ENCODE data around the gene CNTNAP2. TPM values are rescaled to one million over a fixed set of nuclear protein-coding genes. Genes with fewer than 3 reads are reported as not detected.

CNTNAP2 gene
- total and polyA plus RNA-seq, 7 donors, result 0.60 to 2.4 (median 1.7) TPM

GRCh38 chr7:147170341-147171012, 1053.9 kb downstream of the CNTNAP2 start:
- H3K9me3 ChIP-seq, result no peaks in the 10 kb centered on the region
- no peaks in the 10 kb centered on the region for H3K27me3 ChIP-seq
- 70 to 82% methylated on average over 14 of the region's 14 CpGs for WGBS, 2 donors
- no peak overlapping the region for H3K27ac ChIP-seq
- H3K36me3 ChIP-seq, result no peaks in the 10 kb centered on the region
- intact Hi-C loops (cut with DNase I), result no loop called here
- no peaks in the 10 kb centered on the region for H3K4me1 ChIP-seq
- DNase-seq, result no peak
- TF ChIP-seq POLR2A (IDR thresholded peaks at IDR 0.05) (no peak), CTCF (IDR thresholded peaks at IDR 0.05) (no peak), POLR2AphosphoS5 (IDR thresholded peaks at IDR 0.05) (no peak), EP300 (IDR thresholded peaks at IDR 0.05) (no peak)
- no peak overlapping the region for H3K4me3 ChIP-seq

- Histone ChIP-seq H3K27ac (no peak overlapping the region), H3K36me3 (no peaks in the 10 kb centered on the region), H3K4me1 (no peaks in the 10 kb centered on the region), H3K9me3 (no peaks in the 10 kb centered on the region), H3K4me3 (no peak overlapping the region), H3K27me3 (no peaks in the 10 kb centered on the region)
- 76 to 90% methylated on average over 6 of the region's 6 CpGs for WGBS, 2 donors
- DNase-seq, result no peak
- intact Hi-C loops (cut with DNase I), result no loop called here
- TF ChIP-seq POLR2A (IDR thresholded peaks at IDR 0.05) (no peak), POLR2AphosphoS5 (IDR thresholded peaks at IDR 0.05) (no peak), CTCF (IDR thresholded peaks at IDR 0.05) (no peak), EP300 (IDR thresholded peaks at IDR 0.05) (no peak)
Observed at GRCh38 chr7:147171013-147171391, 1054.4 kb downstream of the CNTNAP2 start.

- Histone ChIP-seq H3K27me3 (no peaks in the 10 kb centered on the region), H3K9me3 (no peaks in the 10 kb centered on the region), H3K36me3 (no peaks in the 10 kb centered on the region), H3K4me1 (no peaks in the 10 kb centered on the region), H3K27ac (no peak overlapping the region), H3K4me3 (no peak overlapping the region)
- no peak for DNase-seq
- intact Hi-C loops (cut with DNase I), result no loop called here
- no peak for TF ChIP-seq EP300 (IDR thresholded peaks at IDR 0.05)
Observed at GRCh38 chr7:147173883-147174282, 1057.3 kb downstream of the CNTNAP2 start.

GRCh38 chr7:147182874-147183273, 1066.3 kb downstream of the CNTNAP2 start:
- H3K4me1 ChIP-seq, result no peaks in the 10 kb centered on the region

GRCh38 chr7:147183276-147183675, 1066.7 kb downstream of the CNTNAP2 start:
- no peak overlapping the region for H3K27ac ChIP-seq
- no peaks in the 10 kb centered on the region for H3K9me3 ChIP-seq
- intact Hi-C loops (cut with DNase I), result no loop called here
- no peak for TF ChIP-seq POLR2AphosphoS5 (IDR thresholded peaks at IDR 0.05)
- no peak for TF ChIP-seq EP300 (IDR thresholded peaks at IDR 0.05)
- H3K27me3 ChIP-seq, result no peaks in the 10 kb centered on the region
- DNase-seq, result no peak
- H3K4me1 ChIP-seq, result no peaks in the 10 kb centered on the region
- 65 to 76% methylated on average over 2 of the region's 2 CpGs for WGBS, 2 donors
- no peaks in the 10 kb centered on the region for H3K36me3 ChIP-seq
- no peak overlapping the region for H3K4me3 ChIP-seq

More at GRCh38 chr7:147182874-147183273, 1066.3 kb downstream of the CNTNAP2 start:
- no peak for DNase-seq
- H3K9me3 ChIP-seq, result no peaks in the 10 kb centered on the region
- intact Hi-C loops (cut with DNase I), result no loop called here
- TF ChIP-seq EP300 (IDR thresholded peaks at IDR 0.05) (no peak), POLR2A (IDR thresholded peaks at IDR 0.05) (no peak), CTCF (IDR thresholded peaks at IDR 0.05) (no peak), POLR2AphosphoS5 (IDR thresholded peaks at IDR 0.05) (no peak)
- H3K36me3 ChIP-seq, result no peaks in the 10 kb centered on the region
- no peak overlapping the region for H3K4me3 ChIP-seq
- H3K27ac ChIP-seq, result no peak overlapping the region
- H3K27me3 ChIP-seq, result no peaks in the 10 kb centered on the region

- intact Hi-C loops (cut with DNase I), result no loop called here
- no peak for DNase-seq
Observed at GRCh38 chr7:147188467-147188866, 1071.9 kb downstream of the CNTNAP2 start.

More at GRCh38 chr7:147188467-147188866, 1071.9 kb downstream of the CNTNAP2 start:
- TF ChIP-seq EP300 (IDR thresholded peaks at IDR 0.05) (no peak), POLR2AphosphoS5 (IDR thresholded peaks at IDR 0.05) (no peak), CTCF (IDR thresholded peaks at IDR 0.05) (no peak), POLR2A (IDR thresholded peaks at IDR 0.05) (no peak)
- WGBS, 2 donors, result 27 to 70% methylated on average over 1 of the region's 1 CpG
- Histone ChIP-seq H3K27ac (no peak overlapping the region), H3K9me3 (no peaks in the 10 kb centered on the region), H3K4me3 (no peak overlapping the region), H3K36me3 (no peaks in the 10 kb centered on the region), H3K27me3 (no peaks in the 10 kb centered on the region), H3K4me1 (no peaks in the 10 kb centered on the region)
